ENCODE results near the gene SNRPD2. TPM values are rescaled to one million over a fixed set of nuclear protein-coding genes. Genes with fewer than 3 reads are reported as not detected.

The SNRPD2 gene
- total RNA-seq, 1 experiment from 2014 or later, result 793 TPM

DNA sequence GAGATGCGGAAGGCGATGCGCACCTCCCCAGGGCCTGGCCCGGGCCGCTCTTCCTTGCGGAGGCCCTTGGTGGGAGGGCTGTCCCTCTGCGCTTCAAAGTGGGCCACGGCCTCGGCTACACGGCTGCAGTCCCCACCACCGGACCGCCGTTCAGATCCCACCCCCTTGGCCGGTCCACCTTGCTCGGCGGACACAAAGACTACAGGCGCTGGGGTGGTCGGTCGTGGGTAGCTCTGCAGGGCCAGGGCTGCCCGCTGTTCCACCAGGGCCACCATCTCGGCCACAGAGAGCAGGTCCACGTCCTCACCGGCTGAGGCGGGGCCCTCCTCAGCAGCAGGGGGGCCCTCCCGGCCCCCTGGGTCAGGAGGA is 20.9 kb upstream of the SNRPD2 start:
- Histone ChIP-seq H3K56ac (ENCODE audit: insufficient read length, low read depth, low read length) (no peak overlapping the region), H2BK5ac (ENCODE audit: insufficient read length, low read length) (no peak overlapping the region), H3K27ac (ENCODE audit: insufficient read length, low read depth, low read length) (no peak overlapping the region), H2BK15ac (ENCODE audit: low read depth, low read length) (no peak overlapping the region), H3K14ac (ENCODE audit: insufficient read depth, low read length) (no peak overlapping the region), H2BK12ac (ENCODE audit: insufficient read length, low read depth, low read length) (no peak overlapping the region), H3K18ac (ENCODE audit: insufficient read length, low read depth, low read length) (no peak overlapping the region), H3K23ac (ENCODE audit: insufficient read length, low read depth, low read length) (no peak overlapping the region), H4K5ac (ENCODE audit: insufficient read length, low read depth, low read length) (no peak overlapping the region), H4K8ac (replicated peaks; ENCODE audit: insufficient read length, low read depth, low read length) (no peak overlapping the region), H4K20me1 (ENCODE audit: control insufficient read depth, insufficient read depth, insufficient read length) (no peaks in the 10 kb centered on the region), H3K9ac (ENCODE audit: extremely low read depth, insufficient read length, low read length) (no peak overlapping the region), H3K79me2 (ENCODE audit: insufficient read depth, low read length) (peaks cover 12% of the 10 kb centered on the region; the same call in 1 of the 2 replicates), H2BK120ac (ENCODE audit: low read depth, low read length, poor library complexity, severe bottlenecking) (no peak overlapping the region), H3K4ac (ENCODE audit: low read depth, low read length) (no peak overlapping the region), H3K23me2 (ENCODE audit: insufficient read length, low read depth, low read length, poor library complexity, severe bottlenecking) (peaks cover 9% of the 10 kb centered on the region), H3K9me3 (ENCODE audit: control insufficient read depth, low read depth, low read length) (no peaks in the 10 kb centered on the region), H2BK20ac (ENCODE audit: low read depth, low read length, poor library complexity, severe bottlenecking) (no peak overlapping the region), H3K4me1 (ENCODE audit: insufficient read depth, low read length) (no peaks in the 10 kb centered on the region), H3K79me1 (ENCODE audit: insufficient read depth, low read depth, low read length, poor library complexity, severe bottlenecking) (no peaks in the 10 kb centered on the region), H4K91ac (ENCODE audit: insufficient read length, low read depth, low read length) (no peak overlapping the region), H3T11ph (ENCODE audit: low read length) (no peak overlapping the region), H2AK5ac (ENCODE audit: insufficient read length, low read length) (no peak overlapping the region), H2AFZ (ENCODE audit: low read length) (no peak overlapping the region), H3K4me2 (ENCODE audit: insufficient read depth, insufficient read length, low read length) (no peak overlapping the region), H3K27me3 (ENCODE audit: insufficient read depth, low read length) (no peaks in the 10 kb centered on the region)
- TF ChIP-seq, protein P1, sequence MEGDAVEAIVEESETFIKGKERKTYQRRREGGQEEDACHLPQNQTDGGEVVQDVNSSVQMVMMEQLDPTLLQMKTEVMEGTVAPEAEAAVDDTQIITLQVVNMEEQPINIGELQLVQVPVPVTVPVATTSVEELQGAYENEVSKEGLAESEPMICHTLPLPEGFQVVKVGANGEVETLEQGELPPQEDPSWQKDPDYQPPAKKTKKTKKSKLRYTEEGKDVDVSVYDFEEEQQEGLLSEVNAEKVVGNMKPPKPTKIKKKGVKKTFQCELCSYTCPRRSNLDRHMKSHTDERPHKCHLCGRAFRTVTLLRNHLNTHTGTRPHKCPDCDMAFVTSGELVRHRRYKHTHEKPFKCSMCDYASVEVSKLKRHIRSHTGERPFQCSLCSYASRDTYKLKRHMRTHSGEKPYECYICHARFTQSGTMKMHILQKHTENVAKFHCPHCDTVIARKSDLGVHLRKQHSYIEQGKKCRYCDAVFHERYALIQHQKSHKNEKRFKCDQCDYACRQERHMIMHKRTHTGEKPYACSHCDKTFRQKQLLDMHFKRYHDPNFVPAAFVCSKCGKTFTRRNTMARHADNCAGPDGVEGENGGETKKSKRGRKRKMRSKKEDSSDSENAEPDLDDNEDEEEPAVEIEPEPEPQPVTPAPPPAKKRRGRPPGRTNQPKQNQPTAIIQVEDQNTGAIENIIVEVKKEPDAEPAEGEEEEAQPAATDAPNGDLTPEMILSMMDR (conservative IDR thresholded peaks at IDR 0.05), result no peak
- H3K4me1 Mint-ChIP-seq, result peaks cover 15 to 30% of the 10 kb centered on the region in 2 experiments
- no peaks in the 10 kb centered on the region for H3K9me3 Mint-ChIP-seq
- H3K4me3 Mint-ChIP-seq, result no peak overlapping the region
- H3K27me3 Mint-ChIP-seq (ENCODE audit: low read depth), result no peaks in the 10 kb centered on the region; the same call in 1 of the 2 replicates
- no peak overlapping the region for H3K27ac Mint-ChIP-seq
- DNase-seq, result no peak
- no CpG with 5 or more reads among the region's 25 CpGs for WGBS (ENCODE audit: extremely low coverage, insufficient read length, low lambda C conversion rate)
- H3K36me3 Mint-ChIP-seq (ENCODE audit: insufficient read depth in 1 of 3, low read depth in 3 of 3), result peaks cover 13 to 22% (median 14%) of the 10 kb centered on the region in 3 experiments; a peak in 6 of 7 replicates

Data from H9 (cell line).